Activated naive CD4-positive, alpha-beta T cell treated with Interleukin-2 at 50 U/mL for 16 hours (primary cell): ENCODE data around the gene PSMD7.
"Not testable (repeated sequence)": the region's sequence is repeated elsewhere in the genome, so short reads cannot be mapped to it uniquely, and the experiment has no call there.

Experiments used
- DNase-seq: peaks from one replicate; pipeline ENCODE4 v3.0.0-alpha.2; 2020

PSMD7 gene

DNA sequence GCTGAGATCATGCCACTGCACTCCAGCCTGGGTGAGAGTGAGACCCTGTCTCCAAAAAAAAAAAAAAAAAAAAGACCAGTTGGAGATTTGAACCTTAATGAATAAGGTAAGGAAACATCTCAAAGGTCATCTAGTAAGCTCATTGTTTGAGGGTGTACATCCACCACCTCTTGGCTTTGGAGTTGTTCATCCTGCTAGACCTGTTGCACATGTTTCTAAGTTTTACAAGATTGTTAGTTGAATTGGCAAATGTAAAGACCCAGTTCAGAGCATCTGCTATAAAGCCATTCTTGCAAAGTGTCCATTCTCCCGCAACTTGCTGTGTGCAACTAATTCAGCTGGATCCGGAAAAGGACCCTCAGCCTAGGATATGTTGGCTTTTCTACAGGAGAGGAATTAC lies 1.5 kb downstream of the PSMD7 start:
- no peak for DNase-seq

DNA sequence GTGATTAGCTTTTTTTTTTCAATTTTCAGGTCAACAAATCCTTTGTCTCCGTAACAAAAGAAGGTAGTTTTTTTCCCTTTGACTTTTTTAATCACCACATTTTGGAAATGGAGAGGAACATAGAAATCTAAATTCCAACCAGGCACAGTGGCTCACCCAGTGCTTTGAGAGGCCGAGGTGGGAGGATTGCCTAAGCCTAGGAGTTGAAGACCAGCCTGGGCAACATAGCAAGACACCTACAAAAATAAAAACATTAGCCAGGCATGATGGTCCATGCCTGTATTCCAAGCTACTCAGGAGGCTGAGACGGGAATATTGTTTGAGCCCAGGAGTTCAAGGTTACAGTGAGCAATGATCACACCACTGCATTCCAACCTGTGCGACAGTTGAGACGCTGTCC lies 5.7 kb downstream of the PSMD7 start:
- DNase-seq, result no peak

DNA sequence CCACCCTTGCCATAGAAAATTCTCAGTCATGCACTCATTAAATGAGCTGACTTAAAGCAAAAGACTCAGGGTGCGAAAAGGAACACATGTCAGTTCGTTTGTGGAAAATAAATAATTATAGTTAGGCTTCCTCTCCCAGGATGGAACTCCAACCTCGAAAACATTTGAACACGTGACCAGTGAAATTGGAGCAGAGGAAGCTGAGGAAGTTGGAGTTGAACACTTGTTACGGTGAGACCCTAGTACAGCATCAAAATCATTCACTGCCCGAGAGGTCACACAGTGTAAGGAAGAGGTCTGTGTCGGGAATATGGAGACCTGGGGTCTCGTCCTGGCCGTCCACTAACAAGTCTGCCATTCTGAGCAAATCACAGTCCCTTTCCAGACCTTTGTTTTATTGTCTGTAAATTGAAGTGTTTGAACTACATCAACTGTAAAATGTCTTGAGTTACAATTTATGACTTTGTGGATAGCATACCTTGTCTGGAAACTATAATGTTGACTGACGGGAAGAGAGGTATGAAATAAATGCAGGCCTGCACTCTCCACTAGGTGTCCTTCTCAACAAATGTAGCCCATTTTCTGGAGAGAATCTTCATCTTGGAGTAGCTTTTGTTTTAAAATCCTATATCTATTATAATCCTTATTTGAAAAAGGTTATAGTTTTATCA lies 7.7 kb downstream of the PSMD7 start:
- DNase-seq, result no peak

DNA sequence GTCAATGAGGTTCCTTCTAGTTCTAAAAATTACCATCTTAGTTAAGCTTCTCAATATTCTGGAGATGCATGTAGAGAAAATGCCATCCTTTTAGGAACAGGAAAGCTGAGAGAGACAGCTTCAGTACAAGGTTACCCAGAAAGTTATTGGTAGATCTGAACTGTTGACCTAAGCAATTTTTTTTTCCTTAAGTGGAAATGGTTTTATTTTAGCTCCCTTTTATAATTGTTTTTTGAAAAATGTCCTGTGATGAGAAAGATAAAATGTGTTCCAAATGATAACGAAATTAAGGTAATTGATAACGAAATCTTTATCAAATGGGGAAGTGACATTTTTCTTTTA lies 8.2 kb downstream of the PSMD7 start:
- DNase-seq, result no peak

DNA sequence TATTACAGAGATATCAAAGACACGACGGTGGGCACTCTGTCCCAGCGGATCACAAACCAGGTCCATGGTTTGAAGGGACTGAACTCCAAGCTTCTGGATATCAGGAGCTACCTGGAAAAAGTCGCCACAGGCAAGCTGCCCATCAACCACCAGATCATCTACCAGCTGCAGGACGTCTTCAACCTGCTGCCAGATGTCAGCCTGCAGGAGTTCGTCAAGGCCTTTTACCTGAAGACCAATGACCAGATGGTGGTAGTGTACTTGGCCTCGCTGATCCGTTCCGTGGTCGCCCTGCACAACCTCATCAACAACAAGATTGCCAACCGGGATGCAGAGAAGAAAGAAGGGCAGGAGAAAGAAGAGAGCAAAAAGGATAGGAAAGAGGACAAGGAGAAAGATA lies 8.7 kb downstream of the PSMD7 start:
- no peak for DNase-seq

DNA sequence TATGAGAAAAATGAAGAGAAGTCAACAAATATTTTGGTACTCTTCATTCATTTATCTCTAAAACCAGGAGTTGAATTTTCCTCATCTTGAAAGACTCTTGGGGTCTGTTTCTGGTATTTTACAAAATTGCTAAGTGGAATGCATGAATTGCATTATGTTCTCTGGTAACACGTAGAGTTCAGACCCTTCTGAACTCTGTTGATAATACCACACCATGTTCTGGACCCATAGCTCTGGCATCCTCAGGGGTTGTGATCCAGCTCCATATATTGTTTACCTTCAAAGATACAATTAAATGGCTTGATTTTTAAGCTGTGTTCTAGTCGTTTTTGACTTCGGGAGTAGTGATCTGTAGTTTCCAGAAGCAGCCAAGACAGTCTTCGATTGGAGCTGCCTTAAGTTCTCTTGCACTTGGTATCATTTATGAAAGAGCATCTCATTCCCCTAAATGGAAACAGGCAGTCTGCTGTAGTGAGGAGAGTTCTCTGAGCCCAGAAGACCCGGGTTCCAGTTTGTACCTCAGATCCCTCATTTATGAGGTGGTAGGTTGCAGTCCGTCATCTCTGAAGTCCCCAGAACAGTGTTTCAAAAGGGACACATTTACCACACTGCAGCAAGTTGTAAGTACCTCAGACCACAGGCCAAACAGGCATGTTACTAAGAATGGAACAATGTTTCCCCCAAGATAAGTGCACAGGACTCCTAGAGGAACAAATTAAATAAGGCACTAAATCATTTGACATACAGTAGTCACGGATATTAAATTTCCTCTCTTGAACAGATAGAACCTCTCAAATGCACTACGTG lies 9.6 kb downstream of the PSMD7 start:
- DNase-seq, result no peak

DNA sequence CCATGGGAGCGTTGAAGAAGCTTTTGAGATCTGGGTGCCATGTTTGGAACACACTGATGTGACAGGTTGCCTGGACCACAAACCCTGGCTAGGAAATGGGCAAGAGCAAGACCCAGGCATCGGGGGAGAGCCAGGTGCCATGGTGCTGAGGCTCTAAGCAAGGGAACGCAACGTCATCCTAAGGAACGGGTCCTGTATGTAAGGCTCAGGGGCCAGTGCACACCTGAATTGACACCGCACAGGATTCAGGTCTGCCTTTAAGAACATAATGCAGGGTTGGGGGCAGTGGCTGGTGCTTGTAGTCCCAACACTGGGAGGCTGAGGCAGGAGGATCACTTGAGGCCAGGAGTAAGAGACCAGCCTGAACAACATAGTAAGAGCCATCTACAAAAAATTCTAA lies 10.8 kb downstream of the PSMD7 start:
- DNase-seq, result no peak

DNA sequence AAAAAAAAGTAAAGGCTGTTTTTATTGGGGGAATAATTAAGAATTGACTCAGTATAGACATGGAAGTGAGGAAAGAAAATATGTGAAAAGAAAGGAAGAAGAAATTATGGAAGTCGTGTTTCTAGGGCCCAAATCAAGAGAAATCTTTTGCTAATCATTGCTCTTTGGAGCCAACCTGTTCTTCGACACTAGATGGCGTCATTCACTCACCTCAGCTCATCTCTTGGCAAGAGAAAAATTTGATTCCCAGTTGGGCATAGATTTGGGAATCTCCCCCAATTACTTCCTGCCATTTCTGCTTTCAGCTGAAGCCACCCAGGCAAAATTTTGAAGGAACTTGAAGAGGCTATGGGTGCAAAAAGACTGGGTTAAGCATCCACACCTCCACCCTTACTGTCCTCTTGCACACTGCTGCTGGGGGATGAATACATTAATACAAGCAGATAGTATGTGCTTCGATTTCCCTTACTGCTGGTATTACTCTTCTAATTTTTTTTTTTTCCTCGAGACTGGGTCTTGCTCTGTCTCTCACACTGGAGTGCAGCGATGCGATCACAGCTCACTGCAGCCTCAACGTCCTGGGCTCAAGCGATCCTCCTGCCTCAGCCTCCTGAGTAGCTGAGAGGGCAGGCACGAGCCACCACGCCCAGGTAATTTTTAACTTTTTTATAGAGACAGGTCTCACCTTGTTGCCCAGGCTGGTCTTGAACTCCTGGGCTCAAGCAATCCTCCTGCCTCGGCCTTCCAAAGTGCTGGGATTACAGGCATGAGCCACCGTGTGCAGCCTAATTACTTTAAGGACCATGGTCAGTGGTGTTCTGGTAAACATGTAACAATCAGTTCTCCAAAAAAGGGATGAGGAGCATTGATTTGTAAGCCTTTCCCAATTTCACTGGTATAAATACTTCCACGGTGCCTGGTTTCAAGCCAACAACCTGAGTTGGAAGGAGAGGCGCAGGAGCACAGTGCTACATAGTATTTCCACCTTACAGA lies 13.5 kb downstream of the PSMD7 start:
- no peak for DNase-seq

DNA sequence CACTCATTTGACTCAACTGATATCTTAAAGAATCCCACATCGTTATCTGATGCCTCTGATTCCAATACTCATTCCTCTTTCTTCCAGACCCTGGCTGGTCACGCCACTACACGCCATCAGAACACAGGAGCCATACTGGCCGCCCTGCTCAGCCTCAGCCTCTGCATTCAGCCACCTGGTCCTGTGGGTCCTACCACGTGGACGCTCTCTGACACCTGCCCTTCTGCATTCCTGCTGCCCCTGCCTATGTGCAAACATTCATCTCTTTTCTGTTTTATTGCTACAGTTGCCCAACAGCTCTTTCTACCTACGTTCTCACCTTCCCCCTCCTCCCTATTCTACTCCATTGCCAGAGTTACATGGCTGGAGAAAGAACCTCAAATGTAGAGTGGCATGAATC lies 18.4 kb downstream of the PSMD7 start:
- no peak for DNase-seq

DNA sequence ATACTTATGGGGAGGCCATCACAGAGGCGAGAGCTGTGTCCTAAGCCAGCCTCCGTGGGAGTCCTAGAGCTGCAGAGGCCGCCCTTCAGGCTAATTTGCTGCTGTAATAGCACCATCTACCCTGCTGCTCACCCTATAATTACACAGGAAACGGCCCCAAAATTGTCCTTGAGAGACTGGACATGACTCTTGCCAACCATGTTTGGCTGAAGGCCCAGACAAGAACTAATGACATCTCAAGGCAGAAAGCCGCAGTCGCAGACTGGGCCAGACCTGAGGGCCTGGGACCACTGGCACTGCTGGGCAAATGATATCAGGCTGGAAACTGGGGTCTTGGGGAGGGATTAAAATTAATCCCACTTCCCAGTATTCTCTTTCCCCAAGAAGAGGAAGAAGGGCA lies 24.1 kb downstream of the PSMD7 start:
- DNase-seq, result no peak

DNA sequence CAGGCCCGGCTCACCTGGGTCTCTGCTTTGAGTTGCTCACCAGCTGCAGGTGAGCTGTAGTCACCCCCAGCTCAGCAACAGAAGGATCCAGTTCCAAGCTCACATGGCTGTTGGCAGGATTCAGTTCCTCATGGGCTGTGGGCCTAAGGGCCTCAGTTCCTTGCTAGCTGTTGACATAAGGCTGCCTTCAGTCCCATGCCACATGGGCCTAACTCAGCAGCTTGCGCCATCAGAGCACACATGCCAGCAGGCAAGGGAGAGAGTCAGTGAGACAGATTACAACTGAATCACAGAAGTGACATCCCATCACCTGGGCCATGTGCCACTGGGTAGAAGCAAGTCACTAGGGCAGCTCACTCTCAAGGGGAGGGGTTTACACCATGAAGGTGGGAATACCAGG lies 24.7 kb downstream of the PSMD7 start:
- no peak for DNase-seq

DNA sequence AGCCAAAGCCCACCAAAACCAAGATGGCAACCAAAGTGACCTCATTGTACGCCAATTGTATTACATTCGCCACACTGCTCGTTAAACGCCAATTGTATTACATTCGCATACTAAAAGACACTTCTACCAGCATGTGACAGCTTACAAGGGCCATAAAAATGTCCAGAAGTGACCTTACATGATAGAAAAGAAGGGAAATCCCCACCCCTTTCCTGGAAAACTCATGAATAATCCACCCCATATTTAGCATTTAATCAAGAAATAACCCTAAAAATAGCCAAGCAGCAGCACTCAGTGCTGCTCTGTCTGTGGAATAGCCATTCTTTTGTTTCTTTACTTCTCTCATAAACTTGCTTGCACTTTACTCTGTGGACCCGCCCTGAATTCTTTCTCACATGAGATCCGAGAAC lies 25.7 kb downstream of the PSMD7 start:
- no peak for DNase-seq

DNA sequence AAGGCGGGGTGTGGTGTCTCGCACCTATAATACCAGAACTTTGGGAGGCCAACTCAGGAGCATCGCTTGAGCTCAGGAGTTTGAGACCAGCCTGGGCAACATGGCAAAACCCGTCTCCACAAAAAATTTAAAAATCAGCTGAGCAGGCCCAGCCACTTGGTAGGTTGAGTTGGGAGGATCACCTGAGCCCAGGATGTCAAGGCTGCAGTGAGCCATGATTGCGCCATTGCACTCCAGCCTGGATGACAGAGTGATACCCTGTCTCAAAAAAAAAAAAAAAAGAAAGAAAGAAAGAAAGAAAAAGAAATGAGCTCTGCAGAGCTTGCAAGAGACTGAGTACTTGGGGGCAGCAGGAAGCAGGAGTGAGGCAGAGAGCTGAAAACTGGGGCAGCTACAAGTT lies 28.2 kb downstream of the PSMD7 start:
- not testable (repeated sequence) for DNase-seq

DNA sequence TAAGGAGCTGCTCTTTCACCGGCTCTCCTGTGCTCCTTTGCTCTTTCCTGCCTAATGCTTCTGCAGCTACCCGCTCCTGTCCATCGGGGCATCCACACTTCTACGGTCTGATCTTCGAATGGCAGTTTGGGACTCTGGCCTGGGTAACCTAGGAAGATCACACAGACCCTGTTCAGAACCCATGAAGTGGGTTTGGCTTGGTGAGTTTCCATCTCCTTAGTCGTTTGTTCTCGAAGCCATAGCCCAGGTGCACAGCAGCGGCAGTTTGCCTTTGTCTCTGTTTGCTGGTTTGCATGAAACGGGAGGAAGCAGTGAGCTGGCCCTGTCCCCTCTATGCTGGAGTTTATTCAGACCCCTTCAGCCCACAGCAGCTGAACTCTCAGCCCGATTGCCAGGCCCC lies 29.0 kb downstream of the PSMD7 start:
- DNase-seq, result no peak

DNA sequence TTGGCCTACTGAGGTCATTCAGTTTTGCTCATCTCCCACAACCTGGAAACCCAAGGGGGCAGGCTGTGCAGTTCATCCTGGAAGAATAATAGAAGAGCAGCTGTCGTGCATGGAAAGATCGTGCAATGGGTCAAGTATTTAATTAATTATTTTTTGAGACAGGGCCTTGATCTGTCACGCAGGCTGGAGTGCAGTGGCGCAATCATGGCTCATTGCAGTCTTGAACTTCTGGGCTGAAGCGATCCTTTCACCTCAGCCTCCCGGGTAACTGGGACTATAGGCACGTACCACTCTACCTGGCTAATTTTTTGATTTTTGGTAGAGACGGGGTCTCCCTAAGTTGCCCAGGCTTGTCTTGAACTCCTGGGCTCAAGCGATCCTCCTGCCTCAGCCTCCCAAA lies 31.7 kb downstream of the PSMD7 start:
- not testable (repeated sequence) for DNase-seq

DNA sequence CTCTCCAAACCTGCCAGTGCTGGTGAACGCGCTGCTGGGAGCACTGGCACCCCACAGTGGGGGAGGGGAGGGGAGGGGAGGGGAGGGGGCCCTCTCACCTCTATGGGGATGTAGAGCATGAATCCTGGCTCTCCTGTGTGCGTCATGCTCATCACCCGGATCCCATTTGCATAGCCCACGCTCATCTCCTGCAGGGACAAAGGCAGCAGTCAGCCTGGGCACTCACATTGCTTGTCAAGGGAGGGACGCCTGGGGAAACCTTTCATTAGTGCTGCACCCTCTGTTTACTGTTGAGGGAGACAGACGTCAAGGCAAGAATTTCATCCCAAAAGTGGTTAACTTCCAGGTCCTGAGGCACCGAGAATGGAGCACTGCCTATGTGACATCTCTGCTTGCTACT lies 35.9 kb downstream of the PSMD7 start:
- DNase-seq, result not testable (repeated sequence)

DNA sequence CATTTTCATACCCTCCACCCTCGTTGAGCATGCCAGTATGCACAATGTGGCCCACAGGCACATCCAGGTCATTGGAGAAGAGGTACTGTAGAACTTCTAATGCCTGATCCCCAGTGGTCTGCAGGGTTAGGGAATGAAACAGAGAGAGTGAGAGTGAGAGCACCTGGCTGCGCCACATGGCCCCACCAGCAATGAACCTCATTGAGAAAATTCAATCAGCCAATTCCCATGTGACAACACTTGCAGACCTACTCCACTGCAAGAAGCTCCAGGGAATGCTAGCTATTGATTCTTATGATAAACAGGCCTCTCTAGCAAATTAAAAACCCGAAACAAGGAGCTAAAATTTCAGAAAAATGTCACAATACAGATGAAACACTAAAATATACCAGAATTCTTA lies 40.9 kb downstream of the PSMD7 start:
- DNase-seq, result not testable (repeated sequence)

DNA sequence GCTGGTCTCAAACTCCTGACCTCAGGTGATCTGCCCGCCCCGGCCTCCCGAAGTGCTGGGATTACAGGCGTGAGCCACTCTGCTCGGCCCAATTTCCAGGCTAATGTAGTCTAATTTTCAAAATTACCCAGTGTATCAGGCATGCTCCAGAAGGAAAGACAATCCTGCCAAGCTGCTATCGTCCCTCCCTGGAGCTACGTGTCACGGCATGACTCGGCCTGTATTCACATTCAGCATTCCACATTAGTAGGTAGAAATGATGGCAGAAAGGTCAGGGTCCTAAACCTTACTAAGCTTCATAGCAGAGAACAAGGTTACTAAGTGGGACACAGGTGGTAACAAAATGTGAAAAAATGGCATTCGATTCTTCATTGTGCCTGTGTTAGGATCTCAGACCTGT lies 42.6 kb downstream of the PSMD7 start:
- not testable (repeated sequence) for DNase-seq

DNA sequence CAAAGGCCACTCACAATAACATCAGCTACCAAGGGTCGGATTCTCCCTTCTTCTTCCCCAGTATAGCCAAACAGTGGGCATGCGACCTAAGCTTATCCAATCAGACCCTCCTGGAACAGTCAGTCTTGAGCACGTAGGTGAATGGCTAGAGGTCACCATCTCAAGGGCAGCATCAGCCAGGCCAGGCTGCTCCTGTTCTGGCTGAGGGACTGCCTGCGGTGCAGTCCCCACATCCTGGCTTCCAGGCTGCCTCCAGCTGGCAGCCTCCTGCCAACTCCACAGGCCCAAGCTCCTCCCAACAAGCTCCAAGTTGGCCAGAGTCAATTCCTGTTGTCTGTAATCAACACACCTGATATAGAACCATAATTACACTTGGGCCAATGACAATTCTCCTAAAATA lies 56.4 kb downstream of the PSMD7 start:
- not testable (repeated sequence) for DNase-seq
